NB4 (cell line): ENCODE measurements around the gene ELAC2.

ENCODE experiments used
- MAX ChIP-seq: IDR thresholded peaks from 2 replicates; pipeline ENCODE4 v1.6.1; 2011; ENCODE audit warnings: low read depth, low read length
- MYC ChIP-seq: IDR thresholded peaks from 2 replicates; pipeline ENCODE4 v1.6.1; 2011; ENCODE audit warnings: low read depth, low read length
- POLR2A ChIP-seq: IDR thresholded peaks from 2 replicates; pipeline ENCODE4 v1.6.1; 2011; ENCODE audit warnings: mild to moderate bottlenecking; ENCODE audit not compliant: insufficient read length; ENCODE audit errors: extremely low read depth
- TF ChIP-seq, protein P1 (sequence below): IDR thresholded peaks from one replicate; pipeline ENCODE4 v1.5.1; 2012; ENCODE audit warnings: low read depth, low read length

GRCh38 chr17:12987120-12987519 is 30.7 kb downstream of the ELAC2 start:
- TF ChIP-seq, protein P1, sequence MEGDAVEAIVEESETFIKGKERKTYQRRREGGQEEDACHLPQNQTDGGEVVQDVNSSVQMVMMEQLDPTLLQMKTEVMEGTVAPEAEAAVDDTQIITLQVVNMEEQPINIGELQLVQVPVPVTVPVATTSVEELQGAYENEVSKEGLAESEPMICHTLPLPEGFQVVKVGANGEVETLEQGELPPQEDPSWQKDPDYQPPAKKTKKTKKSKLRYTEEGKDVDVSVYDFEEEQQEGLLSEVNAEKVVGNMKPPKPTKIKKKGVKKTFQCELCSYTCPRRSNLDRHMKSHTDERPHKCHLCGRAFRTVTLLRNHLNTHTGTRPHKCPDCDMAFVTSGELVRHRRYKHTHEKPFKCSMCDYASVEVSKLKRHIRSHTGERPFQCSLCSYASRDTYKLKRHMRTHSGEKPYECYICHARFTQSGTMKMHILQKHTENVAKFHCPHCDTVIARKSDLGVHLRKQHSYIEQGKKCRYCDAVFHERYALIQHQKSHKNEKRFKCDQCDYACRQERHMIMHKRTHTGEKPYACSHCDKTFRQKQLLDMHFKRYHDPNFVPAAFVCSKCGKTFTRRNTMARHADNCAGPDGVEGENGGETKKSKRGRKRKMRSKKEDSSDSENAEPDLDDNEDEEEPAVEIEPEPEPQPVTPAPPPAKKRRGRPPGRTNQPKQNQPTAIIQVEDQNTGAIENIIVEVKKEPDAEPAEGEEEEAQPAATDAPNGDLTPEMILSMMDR, result no peak
- TF ChIP-seq POLR2A (no peak), MYC (no peak), MAX (no peak)
